Neutrophil (primary cell): Measurements from ENCODE around the gene HADH.
"Not testable (repeated sequence)": the region's sequence is repeated elsewhere in the genome, so short reads cannot be mapped to it uniquely, and the experiment has no call there.

Source experiments
- H3K27ac ChIP-seq: fragments of 200-600 bp; sonication (generic); 2 replicates; pipeline ENCODE4 v1.5.1; 2016; ENCODE audit warnings: mild to moderate bottlenecking, moderate library complexity
- H3K27me3 ChIP-seq: fragments of 200-600 bp; sonication (generic); 2 replicates; pipeline ENCODE4 v1.6.0; 2016; ENCODE audit warnings: mild to moderate bottlenecking
- H3K36me3 ChIP-seq: fragments of 200-600 bp; sonication (generic); 2 replicates; pipeline ENCODE4 v1.5.1; 2017
- H3K4me1 ChIP-seq, 2 experiments: fragments of 200-600 bp in 1 of 2; sonication (generic) in 1 of 2; 1 replicate in 1 of 2; 2 replicates in 1 of 2; pipeline versions ENCODE4 v1.5.1 to v1.6.1; 2013 to 2016; ENCODE audit warnings: low read depth in 1 of 2, low read length in 1 of 2, mild to moderate bottlenecking in 1 of 2, moderate library complexity in 1 of 2; ENCODE audit not compliant: control insufficient read depth in 1 of 2, insufficient read depth in 1 of 2
- H3K4me3 ChIP-seq, 2 experiments: fragments of 200-600 bp in 1 of 2; sonication (generic) in 1 of 2; 1 replicate in 1 of 2; 2 replicates in 1 of 2; pipeline ENCODE4 v1.5.1; 2013 to 2016; ENCODE audit warnings: low read depth in 1 of 2, low read length in 1 of 2, mild to moderate bottlenecking in 1 of 2, moderate library complexity in 1 of 2
- H3K9me3 ChIP-seq: fragments of 200-600 bp; sonication (generic); 2 replicates; pipeline ENCODE4 v1.5.1; 2016
- TF ChIP-seq, protein P1 (sequence below): fragments of 200-600 bp; sonication (generic); IDR thresholded peaks from 2 replicates; pipeline ENCODE4 v1.5.1; 2016; ENCODE audit warnings: antibody characterized with exemption

The HADH gene

DNA sequence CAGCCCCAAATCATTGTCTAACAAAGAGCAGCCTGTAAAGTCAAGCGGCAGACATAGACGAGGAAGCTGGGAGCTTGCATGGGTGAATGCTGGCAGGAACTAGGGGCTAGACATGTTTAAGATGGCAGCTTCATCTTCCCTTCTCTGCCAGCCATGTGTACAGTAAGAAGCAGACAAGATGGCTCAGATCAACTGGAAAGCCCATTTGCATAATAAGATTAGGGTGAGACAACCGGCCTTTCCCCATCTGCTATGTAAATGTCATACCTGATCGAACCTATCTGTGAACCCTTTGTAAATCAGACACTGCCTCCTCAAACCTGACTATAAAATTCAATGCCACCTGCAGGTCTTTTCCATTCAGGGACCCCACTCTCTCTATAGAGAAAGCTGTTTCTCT, 22.8 kb upstream of the HADH start:
- Histone ChIP-seq H3K4me1 (peaks cover 5% of the 10 kb centered on the region in 2 experiments), H3K9me3 (no peaks in the 10 kb centered on the region), H3K4me3 (no peak overlapping the region), H3K27me3 (no peaks in the 10 kb centered on the region), H3K36me3 (no peaks in the 10 kb centered on the region), H3K27ac (no peak overlapping the region)
- TF ChIP-seq, protein P1, sequence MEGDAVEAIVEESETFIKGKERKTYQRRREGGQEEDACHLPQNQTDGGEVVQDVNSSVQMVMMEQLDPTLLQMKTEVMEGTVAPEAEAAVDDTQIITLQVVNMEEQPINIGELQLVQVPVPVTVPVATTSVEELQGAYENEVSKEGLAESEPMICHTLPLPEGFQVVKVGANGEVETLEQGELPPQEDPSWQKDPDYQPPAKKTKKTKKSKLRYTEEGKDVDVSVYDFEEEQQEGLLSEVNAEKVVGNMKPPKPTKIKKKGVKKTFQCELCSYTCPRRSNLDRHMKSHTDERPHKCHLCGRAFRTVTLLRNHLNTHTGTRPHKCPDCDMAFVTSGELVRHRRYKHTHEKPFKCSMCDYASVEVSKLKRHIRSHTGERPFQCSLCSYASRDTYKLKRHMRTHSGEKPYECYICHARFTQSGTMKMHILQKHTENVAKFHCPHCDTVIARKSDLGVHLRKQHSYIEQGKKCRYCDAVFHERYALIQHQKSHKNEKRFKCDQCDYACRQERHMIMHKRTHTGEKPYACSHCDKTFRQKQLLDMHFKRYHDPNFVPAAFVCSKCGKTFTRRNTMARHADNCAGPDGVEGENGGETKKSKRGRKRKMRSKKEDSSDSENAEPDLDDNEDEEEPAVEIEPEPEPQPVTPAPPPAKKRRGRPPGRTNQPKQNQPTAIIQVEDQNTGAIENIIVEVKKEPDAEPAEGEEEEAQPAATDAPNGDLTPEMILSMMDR = no peak

DNA sequence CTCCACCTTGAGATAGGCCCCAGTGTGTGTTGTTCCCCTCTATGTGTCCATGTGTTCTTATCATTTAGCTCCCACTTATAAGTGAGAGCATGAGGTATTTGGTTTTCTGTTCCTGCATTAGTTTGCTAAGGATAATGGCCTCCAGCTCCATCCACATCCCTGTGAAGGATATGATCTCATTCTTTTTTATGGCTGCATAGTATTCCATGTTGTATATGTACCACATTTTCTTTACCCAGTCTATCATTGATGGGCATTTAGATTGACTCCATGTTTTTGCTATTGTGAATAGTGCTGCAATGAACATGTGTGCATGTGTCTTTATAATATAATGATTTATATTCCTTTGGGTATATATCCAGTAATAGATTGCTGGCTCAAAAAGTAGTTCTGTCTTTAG, 22.2 kb upstream of the HADH start:
- not testable (repeated sequence) for H3K9me3 ChIP-seq, H3K36me3 ChIP-seq, H3K4me3 ChIP-seq, H3K4me1 ChIP-seq, H3K27ac ChIP-seq, H3K27me3 ChIP-seq

DNA sequence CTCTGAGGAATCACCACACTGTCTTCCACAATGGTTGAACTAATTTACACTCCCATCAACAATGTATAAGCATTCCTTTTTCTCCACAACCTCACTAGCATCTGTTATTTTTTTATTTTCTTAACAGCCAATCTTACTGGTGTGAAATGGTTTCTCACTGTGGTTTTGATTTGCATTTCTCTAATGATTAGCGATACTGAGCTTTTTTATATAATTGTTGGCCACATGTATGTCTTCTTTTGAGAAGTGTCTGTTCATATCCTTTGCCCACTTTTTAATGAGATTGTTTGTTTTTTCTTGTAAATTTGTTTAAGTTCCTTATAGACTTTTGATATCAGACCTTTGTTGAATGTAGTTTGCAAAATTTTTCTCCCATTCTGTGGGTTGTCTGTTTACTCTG, 21.8 kb upstream of the HADH start:
- H3K4me1 ChIP-seq, H3K9me3 ChIP-seq, H3K27me3 ChIP-seq, H3K36me3 ChIP-seq, H3K4me3 ChIP-seq, H3K27ac ChIP-seq: not testable (repeated sequence)

DNA sequence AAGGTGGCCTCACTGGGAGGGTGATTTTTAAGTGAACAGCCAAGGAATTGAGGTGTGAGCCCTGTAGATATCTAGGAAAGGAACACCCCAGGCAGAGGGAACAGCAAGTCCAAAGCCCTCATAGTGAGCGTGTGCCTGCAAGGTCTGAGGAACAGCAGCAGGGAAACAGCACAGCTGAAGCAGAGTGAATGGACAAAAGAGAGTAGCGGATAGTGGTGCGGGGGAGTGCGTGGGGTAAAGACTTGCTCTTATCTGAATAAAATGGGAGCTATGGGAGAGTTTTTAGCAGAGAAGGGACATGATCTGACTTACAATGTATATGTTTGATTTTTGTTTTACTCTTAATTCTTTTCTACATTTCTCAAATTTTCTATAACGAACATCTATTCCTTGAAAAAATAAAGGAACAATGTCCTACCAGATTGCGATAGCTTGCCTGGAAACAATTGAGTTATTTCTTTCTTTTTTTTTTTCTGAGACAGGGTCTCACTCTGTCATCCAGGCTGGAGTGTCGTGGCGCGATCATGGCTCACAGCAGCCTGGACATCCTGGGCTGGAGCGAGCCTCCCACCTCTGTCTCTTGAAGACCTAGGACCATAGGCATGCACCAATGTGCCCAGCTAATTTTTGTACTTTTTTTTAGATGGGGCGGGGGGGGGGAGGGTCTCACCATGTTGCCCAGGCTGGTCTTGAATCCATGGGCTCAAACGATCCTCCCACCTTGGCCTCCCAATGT, 19.5 kb upstream of the HADH start:
- Histone ChIP-seq H3K27ac (no peak overlapping the region), H3K4me3 (no peak overlapping the region), H3K36me3 (no peaks in the 10 kb centered on the region), H3K4me1 (no peaks in the 10 kb centered on the region), H3K9me3 (no peaks in the 10 kb centered on the region), H3K27me3 (no peaks in the 10 kb centered on the region)
- TF ChIP-seq, protein P1 = no peak

DNA sequence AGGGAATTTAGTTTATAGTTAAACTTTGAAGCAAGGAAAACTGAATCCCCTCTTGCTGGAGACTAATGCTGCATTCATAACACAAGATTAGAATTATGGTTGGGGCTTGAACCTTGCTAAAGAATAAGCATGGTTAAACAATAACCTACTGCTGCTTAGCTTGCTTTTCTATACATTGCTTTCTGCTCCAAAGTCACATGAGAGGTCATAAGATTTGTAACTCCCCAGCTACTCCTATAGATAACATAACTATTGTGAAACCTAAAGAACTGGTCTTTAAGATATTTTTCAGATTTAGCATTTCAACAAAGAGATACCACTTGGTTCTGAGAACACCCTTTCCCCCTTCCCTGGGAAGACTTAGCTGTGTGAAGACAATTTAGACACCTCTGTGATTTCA, 17.1 kb upstream of the HADH start:
- Histone ChIP-seq H3K9me3 (no peaks in the 10 kb centered on the region), H3K4me3 (no peak overlapping the region), H3K27ac (no peak overlapping the region), H3K4me1 (no peaks in the 10 kb centered on the region), H3K36me3 (no peaks in the 10 kb centered on the region), H3K27me3 (no peaks in the 10 kb centered on the region)
- TF ChIP-seq, protein P1 = no peak

DNA sequence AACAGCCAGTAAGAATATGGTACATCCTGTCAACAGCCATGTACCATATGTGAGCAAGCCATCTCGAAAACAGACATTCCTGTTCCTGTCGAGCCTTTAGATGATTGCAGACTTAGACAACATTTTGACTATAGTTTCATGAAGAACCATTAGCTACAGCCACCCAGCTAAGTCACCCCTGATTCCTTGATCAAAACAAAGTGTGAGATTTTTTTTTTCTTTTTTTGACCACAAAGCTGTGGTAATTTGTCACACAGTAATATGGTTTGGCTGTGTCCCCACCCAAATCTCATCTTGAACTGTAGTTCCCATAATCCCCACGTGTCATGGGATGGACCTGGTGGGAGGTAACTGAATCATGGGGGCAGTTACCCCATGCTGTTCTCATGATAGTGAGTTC, 15.2 kb upstream of the HADH start:
- no peaks in the 10 kb centered on the region for H3K27me3 ChIP-seq
- no peaks in the 10 kb centered on the region for H3K36me3 ChIP-seq
- no peaks in the 10 kb centered on the region for H3K9me3 ChIP-seq
- H3K4me1 ChIP-seq = no peaks in the 10 kb centered on the region
- no peak overlapping the region for H3K4me3 ChIP-seq
- no peak overlapping the region for H3K27ac ChIP-seq
- TF ChIP-seq, protein P1 = no peak
